Cardiac muscle cell (in vitro differentiated cells and primary cell): ENCODE measurements around the gene NPFF. TPM values are rescaled to one million over a fixed set of nuclear protein-coding genes. Genes with fewer than 3 reads are reported as not detected.

Experiments
- DNase-seq, 2 donors: peaks; one replicate each; pipeline versions ENCODE4 v3.0.0 to v3.0.0-alpha.2; 2010 to 2017; ENCODE audit warnings: low read depth in 1 of 2, low spot score in 1 of 2
- H3K27ac ChIP-seq: fragments of 200-600 bp; sonication (generic); 2 replicates; pipeline ENCODE4 v1.5.1; 2016
- H3K27me3 ChIP-seq: fragments of 200-600 bp; sonication (generic); 2 replicates; pipeline ENCODE4 v1.6.0; 2016; ENCODE audit warnings: control low read depth
- H3K36me3 ChIP-seq: fragments of 200-600 bp; sonication (generic); 2 replicates; pipeline ENCODE4 v1.5.1; 2016; ENCODE audit warnings: control low read depth
- H3K4me1 ChIP-seq: fragments of 200-600 bp; sonication (generic); 2 replicates; pipeline ENCODE4 v1.8.1; 2017; ENCODE audit warnings: low read depth, mild to moderate bottlenecking, mixed run types
- H3K4me3 ChIP-seq: fragments of 200-600 bp; sonication (generic); 2 replicates; pipeline ENCODE4 v1.5.1; 2016; ENCODE audit warnings: mild to moderate bottlenecking
- H3K9me3 ChIP-seq: fragments of 200-600 bp; sonication (generic); 2 replicates; pipeline ENCODE4 v1.5.1; 2017; ENCODE audit warnings: low read depth, mild to moderate bottlenecking, control low read depth
- polyA plus RNA-seq: library from polyadenylated mRNA; unstranded; fragments of >200 nt; fragmentation: Nextera tagmentation; extraction: Ambion mirVana; gene quantifications from 2 replicates; pipeline ENCODE4 v1.2.1, GENCODE V29; 2016
- total RNA-seq: library from RNA; depleted of rRNA; stranded (reverse); fragments of >200 nt; gene quantifications from 2 replicates; pipeline ENCODE4 v1.2.3, GENCODE V29; 2016
- TF ChIP-seq, protein P1 (sequence below): IDR thresholded peaks from 2 replicates; pipeline ENCODE4 v1.5.1; 2012; ENCODE audit warnings: low read depth, mild to moderate bottlenecking, low read length

The NPFF gene
- total and polyA plus RNA-seq, 2 experiments from 2014 or later, result not detected

DNA sequence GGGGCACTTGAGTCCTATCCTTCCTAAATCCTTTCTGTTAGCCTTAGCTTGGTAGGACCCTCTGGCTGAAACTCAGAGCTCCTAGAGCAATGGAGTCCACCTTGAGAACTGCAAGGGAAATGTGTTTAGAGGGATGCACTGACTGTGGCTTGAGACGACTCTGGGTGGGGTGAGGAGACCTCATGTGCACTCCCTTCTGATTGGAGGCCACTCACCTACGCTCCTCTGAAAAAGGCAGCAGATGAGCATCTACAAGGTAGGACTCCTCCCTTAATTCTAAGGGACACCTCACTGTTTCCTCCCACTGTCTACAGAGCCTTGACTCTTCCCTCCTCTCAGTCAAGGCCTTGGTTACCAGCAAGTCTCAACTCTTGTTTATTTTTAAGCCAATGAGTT, 9.1 kb downstream of the NPFF start:
- no peak overlapping the region for H3K27ac ChIP-seq
- TF ChIP-seq, protein P1, sequence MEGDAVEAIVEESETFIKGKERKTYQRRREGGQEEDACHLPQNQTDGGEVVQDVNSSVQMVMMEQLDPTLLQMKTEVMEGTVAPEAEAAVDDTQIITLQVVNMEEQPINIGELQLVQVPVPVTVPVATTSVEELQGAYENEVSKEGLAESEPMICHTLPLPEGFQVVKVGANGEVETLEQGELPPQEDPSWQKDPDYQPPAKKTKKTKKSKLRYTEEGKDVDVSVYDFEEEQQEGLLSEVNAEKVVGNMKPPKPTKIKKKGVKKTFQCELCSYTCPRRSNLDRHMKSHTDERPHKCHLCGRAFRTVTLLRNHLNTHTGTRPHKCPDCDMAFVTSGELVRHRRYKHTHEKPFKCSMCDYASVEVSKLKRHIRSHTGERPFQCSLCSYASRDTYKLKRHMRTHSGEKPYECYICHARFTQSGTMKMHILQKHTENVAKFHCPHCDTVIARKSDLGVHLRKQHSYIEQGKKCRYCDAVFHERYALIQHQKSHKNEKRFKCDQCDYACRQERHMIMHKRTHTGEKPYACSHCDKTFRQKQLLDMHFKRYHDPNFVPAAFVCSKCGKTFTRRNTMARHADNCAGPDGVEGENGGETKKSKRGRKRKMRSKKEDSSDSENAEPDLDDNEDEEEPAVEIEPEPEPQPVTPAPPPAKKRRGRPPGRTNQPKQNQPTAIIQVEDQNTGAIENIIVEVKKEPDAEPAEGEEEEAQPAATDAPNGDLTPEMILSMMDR, result no peak
- H3K36me3 ChIP-seq, result no peaks in the 10 kb centered on the region
- no peak overlapping the region for H3K4me3 ChIP-seq
- no peak for DNase-seq
- no peaks in the 10 kb centered on the region for H3K27me3 ChIP-seq
- H3K4me1 ChIP-seq, result peaks cover 44% of the 10 kb centered on the region
- no peaks in the 10 kb centered on the region for H3K9me3 ChIP-seq

- TF ChIP-seq, protein P1, result no peak
- no peaks in the 10 kb centered on the region for H3K36me3 ChIP-seq
- H3K9me3 ChIP-seq, result no peaks in the 10 kb centered on the region
- H3K27ac ChIP-seq, result no peak overlapping the region
- H3K4me3 ChIP-seq, result no peak overlapping the region
- no peak for DNase-seq
- peaks cover 45% of the 10 kb centered on the region for H3K4me1 ChIP-seq
- no peaks in the 10 kb centered on the region for H3K27me3 ChIP-seq
Observed at GRCh38 chr12:53497461-53497860, 9.8 kb downstream of the NPFF start.

DNA sequence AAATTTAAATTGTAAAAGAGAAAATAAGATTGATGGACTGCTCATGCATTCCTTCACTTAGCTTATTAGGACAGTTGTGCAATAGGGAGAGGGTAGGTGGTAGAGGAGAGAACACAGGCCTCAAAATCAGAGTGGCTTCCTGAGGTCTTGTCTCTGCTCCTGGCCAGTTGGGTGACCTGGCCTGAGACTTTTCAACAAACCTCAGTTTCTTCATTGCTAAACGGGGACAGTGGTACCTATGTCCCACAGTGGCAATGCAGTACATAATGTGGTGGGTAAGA, 10.6 kb downstream of the NPFF start:
- TF ChIP-seq, protein P1, result no peak
- H3K4me3 ChIP-seq, result no peak overlapping the region
- H3K27ac ChIP-seq, result peak overlapping the region; percentile 88
- no peaks in the 10 kb centered on the region for H3K9me3 ChIP-seq
- H3K27me3 ChIP-seq, result no peaks in the 10 kb centered on the region
- peaks cover 41% of the 10 kb centered on the region for H3K4me1 ChIP-seq
- no peaks in the 10 kb centered on the region for H3K36me3 ChIP-seq
- peak in 1 of 2 donors; percentile 40 for DNase-seq

- TF ChIP-seq, protein P1, result no peak
- no peaks in the 10 kb centered on the region for H3K9me3 ChIP-seq
- no peaks in the 10 kb centered on the region for H3K27me3 ChIP-seq
- peak overlapping the region; percentile 88 for H3K27ac ChIP-seq
- peak; percentile 85 to 91 for DNase-seq
- no peak overlapping the region for H3K4me3 ChIP-seq
- no peaks in the 10 kb centered on the region for H3K36me3 ChIP-seq
- H3K4me1 ChIP-seq, result peaks cover 38% of the 10 kb centered on the region
Observed at GRCh38 chr12:53495903-53496751, 11.2 kb downstream of the NPFF start.

GRCh38 chr12:53493610-53494391, 13.5 kb downstream of the NPFF start:
- peak in 1 of 2 donors; percentile 36 for DNase-seq
- peaks cover 31% of the 10 kb centered on the region for H3K4me1 ChIP-seq
- TF ChIP-seq, protein P1, result no peak
- H3K9me3 ChIP-seq, result no peaks in the 10 kb centered on the region
- no peaks in the 10 kb centered on the region for H3K36me3 ChIP-seq
- no peaks in the 10 kb centered on the region for H3K27me3 ChIP-seq
- H3K27ac ChIP-seq, result peak overlapping the region; percentile 92
- H3K4me3 ChIP-seq, result peak overlapping the region; percentile 35
